Ramos (cell line): ENCODE results near the gene MS4A10.

Source experiments
- in situ Hi-C: fragments of 300-500 bp; cut with MboI; formaldehyde crosslinking; loops from one replicate; pipeline ENCODE4 v1.14.3; 2022; ENCODE audit warnings: low sequenced_read_pairs; ENCODE audit not compliant: unreplicated experiment

The MS4A10 gene

DNA sequence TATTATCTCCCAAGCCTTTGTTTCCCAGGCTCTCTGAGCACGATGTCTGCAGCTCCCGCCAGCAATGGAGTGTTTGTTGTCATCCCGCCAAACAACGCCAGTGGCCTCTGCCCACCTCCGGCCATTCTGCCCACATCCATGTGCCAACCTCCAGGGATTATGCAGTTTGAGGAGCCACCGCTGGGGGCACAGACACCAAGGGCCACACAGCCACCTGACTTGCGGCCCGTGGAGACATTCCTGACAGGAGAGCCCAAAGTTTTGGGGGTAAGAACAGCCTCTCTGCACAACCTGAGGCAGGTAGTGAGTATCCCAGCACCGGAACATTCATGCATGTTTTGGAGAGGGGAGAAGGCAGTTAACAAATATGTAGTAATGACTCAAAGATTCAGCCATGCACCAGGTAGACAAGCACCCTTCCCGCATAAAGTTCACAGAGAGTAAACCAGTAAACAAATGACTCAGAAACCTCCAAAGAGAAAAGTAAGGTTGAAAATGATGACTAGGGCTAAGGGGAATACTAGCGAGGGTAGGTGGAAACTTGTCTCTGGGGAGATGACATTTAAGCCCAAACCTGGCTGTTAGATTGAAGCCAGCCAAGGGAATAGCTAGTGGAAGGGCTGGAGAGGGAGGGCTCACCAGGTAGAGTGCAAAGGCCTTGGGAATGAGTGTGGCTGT is 21.3 kb upstream of the MS4A10 start:
- in situ Hi-C loops: loop anchor here (25.0 kb wide), 1 partner anchor 427 kb away; the partner anchor contains the start of gene MS4A6E

DNA sequence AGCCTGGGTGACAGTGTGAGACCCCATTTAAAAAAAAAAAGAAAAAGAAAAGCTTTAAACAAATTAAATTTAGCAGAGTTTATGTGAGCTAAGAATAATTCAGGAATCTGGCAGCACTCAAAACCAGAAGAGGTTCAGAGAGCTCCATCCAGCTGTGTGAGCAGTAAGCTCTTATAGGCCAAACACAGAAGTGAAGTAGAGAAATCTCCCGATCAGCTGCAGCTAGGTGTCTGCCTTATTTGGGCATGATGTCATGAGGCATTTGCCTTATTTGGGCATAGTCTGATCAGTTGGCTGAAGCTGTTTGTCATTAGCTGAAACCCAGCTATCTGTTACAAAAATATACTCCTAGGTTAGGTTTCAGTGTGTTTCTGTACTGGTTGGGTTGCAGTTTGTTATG is 20.3 kb upstream of the MS4A10 start:
- in situ Hi-C loops: loop anchor here (25.0 kb wide), 1 partner anchor 428 kb away; the partner anchor contains the start of gene MS4A6E

GRCh38 chr11:60765355-60765754 is 19.8 kb upstream of the MS4A10 start:
- in situ Hi-C loops: loop anchor here (25.0 kb wide), 1 partner anchor 428 kb away; the partner anchor contains the start of gene MS4A6E

- in situ Hi-C loops: loop anchor here (25.0 kb wide), 1 partner anchor 429 kb away; the partner anchor contains the start of gene MS4A6E
These were observed 18.6 kb upstream of the MS4A10 start for GRCh38 chr11:60766547-60766946.

DNA sequence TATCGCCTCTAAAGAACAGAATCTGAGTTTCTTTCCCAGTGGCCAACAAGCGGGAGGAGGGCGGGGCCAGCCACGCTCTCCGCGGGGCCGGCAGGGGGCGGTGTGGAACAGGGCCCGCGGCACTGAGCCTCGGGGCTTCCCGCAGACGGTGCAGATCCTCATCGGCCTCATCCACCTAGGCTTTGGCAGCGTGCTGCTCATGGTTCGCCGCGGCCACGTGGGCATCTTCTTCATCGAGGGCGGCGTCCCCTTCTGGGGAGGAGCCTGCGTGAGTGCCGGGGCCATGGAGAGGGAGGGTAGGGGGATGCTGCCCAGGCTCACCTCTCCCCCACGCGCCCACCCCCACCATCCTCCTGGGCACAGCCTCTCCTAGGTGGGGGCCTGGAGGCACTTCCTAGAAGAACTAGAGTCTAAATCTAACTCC is 17.7 kb upstream of the MS4A10 start:
- in situ Hi-C loops: loop anchor here (25.0 kb wide), 1 partner anchor 430 kb away; the partner anchor contains the start of gene MS4A6E

DNA sequence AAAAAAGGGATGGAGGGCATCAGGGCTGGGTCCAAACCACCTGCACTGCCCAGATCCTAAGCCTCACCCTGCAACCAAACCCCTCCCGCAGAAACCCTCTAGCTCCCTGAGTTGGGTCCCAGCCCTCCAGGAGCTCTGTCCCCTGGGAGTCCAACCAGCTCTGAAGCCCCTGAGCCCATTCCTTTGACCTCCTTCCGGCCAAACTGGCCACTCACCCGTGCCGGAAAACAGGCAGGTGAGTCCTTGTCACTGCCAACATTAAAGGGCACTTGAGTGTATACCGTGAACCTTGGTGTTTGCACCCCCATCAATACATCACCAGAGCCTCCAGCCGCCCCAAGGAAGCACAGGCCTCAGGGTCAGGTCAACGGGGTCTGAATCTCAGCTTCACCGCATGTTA is 16.9 kb upstream of the MS4A10 start:
- in situ Hi-C loops: loop anchor here (25.0 kb wide), 1 partner anchor 431 kb away; the partner anchor contains the start of gene MS4A6E

DNA sequence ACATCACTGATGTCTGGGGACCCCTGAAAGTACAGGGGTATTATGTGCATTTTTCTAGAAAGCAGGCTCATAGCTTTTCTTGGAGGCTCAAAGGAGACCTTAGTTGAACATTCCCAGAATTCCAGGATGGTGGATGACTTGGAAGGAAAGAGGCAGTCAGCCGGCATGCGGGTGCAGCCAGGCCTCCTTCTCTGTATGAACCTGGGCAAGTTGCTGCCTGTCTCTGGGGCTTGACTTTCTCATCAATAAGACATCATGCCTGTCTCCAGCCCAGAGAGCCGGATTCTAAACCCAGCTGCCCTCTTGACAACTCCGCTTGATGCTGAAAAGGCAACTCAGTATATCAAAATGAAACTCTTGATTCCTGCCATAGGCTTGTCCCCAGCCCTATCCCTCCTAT is 15.9 kb upstream of the MS4A10 start:
- in situ Hi-C loops: loop anchor here (25.0 kb wide), 1 partner anchor 432 kb away; the partner anchor contains the start of gene MS4A6E

GRCh38 chr11:60769811-60770210 is 15.3 kb upstream of the MS4A10 start:
- in situ Hi-C loops: loop anchor here (25.0 kb wide), 1 partner anchor 433 kb away; the partner anchor contains the start of gene MS4A6E

GRCh38 chr11:60771146-60771545 is 14.0 kb upstream of the MS4A10 start:
- in situ Hi-C loops: loop anchor here (25.0 kb wide), 1 partner anchor 434 kb away; the partner anchor contains the start of gene MS4A6E

DNA sequence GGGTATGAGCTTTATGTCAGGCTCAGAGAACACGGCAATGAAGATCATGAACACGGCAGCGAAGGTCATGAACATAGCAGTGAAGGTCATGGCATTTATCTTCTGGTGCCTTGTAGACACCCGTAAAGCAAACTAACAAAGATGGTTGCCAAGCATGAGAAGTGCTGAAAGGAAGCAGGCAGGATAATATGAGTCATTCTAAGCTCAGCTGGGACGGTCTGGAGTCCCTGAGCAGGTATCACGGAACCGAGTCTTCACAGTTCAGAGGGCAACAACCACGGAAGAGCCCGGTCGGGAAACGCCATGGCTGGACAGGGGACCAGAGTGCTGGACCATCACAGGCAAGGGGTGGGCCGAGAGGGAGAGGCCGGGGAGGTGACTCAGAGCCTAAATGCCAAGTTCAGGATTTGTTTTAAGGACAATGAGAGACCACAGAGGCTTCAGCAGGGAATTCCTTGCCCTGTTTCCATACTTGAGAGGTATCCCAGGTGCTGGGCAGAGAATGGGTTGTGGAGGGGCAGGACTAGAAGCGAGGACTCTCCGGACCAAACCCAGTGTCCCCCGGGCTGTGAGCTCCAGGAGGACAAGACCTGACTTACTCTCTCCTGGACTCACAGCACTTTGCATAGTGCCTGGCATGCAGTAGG is 13.1 kb upstream of the MS4A10 start:
- in situ Hi-C loops: loop anchor here (25.0 kb wide), 1 partner anchor 435 kb away; the partner anchor contains the start of gene MS4A6E

DNA sequence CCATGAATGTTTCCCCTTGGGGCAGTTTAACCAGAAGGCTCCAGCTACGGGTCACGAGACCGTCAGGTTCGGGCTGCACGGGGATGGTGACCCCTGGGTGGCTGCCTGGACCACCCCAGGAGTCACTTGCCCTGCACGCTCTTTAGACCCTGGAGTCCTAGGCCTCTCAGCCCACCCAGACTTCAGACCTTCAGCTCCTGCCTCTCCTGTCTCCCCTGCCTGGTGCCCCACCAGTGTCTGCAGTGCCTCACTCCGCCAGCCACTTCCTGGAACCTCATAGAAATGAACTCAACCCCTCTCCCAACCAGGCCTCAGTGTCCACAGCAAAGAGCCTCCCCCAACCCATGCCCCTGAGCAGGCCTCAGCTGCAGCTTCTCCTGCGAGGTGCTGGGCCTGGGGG is 12.5 kb upstream of the MS4A10 start:
- in situ Hi-C loops: loop anchor here (25.0 kb wide), 1 partner anchor 435 kb away; the partner anchor contains the start of gene MS4A6E

DNA sequence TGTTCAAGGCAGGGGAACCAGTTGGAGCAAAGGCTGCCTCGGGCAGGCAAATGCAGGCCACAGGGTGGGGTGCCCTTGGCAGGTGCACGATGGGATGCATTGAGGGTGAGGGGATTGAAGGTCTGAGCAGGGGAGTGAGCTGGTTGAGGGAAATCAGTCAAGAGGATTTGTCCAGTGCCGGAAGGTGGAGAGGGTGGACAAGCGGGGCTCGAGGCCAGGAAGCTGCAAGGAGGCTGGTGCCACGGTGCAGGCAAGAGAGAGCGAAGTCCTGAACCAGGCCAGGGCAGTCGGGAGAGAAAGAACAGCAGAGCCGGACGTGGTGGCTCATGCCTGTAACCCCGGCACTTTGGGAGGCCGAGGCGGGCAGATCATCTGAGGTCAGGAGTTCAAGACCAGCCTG is 10.4 kb upstream of the MS4A10 start:
- in situ Hi-C loops: loop anchor here (25.0 kb wide), 1 partner anchor 437 kb away; the partner anchor contains the start of gene MS4A6E

- in situ Hi-C loops: no loop called here
These were observed 9.6 kb upstream of the MS4A10 start for GRCh38 chr11:60775420-60775961.

DNA sequence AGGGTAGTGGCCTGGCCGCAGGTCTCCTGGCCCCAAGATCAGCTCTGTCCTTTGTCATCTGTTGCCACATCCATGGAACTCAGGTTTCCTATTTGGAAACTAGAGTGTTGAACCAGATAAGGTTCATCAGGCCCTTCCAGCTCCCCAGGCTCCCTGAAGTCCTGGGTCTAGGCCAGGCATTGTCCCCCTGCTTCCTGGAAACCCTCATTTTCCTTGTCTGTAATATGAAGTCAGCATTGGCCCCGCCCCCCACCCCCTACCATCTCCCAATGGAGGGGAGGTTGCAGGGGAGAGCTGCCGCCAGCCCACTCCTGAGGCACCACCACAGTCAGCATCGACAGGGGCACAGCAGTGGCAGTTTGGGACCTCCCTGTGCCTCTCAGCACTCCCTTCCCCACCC is 9.0 kb upstream of the MS4A10 start:
- in situ Hi-C loops: no loop called here

- in situ Hi-C loops: no loop called here
These were observed 8.0 kb upstream of the MS4A10 start for GRCh38 chr11:60777106-60777505.

DNA sequence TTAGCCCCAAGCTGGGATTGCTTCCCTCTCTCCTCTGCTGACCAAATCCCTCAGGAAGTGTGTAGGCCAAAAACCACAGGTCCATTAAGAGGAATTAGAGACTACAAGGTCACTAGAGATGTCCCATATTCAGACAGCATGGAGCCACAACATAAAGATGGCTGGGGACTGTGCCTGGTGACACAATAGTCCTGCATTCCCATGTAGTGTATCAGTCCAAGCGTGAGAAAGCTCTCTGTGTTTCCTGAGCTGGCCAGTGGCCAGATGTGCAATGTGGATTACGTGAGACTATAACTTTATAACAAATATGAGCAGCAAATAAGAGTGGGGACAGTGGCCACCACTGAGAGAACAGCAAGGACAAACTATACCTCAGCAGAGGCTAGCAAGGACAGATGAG is 7.6 kb upstream of the MS4A10 start:
- in situ Hi-C loops: no loop called here

DNA sequence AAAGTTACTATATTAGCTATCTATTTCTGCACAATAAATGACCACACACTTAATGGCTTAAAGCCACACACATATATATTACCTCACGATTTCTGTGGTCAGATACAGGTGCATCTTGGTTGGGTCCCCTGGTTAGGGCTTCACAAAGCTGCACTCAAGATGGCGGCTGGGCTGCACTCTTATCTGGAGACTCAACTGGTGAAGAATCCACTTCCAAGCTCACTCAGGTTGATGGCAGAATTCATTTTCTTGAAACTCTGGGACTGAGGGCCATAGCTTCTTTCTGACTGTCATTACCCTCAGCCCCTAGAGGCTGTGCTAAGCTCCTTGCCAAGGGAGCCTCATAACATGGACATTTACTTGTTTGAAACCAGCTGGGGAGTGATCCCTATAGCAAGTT is 5.1 kb upstream of the MS4A10 start:
- in situ Hi-C loops: no loop called here

DNA sequence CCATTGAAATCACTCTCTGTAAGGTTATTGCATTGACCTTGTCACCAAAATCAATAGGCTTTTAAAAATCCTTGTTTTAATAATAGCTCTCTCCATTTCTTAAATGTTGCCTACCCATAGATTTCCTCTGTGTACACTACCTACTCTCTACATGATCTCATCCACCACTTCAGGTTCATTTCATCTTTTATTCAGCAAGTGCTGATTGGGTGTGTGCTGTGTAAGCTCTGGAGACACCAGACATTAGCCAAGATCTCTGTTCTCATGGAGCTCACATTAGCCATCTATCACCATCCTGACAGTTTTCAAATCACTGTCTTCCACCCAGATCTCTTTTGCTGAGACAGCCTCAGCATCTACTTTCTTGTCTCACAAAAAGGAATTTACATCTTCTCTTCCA is 4.4 kb upstream of the MS4A10 start:
- in situ Hi-C loops: no loop called here

GRCh38 chr11:60781286-60781980 is 3.7 kb upstream of the MS4A10 start:
- in situ Hi-C loops: no loop called here

DNA sequence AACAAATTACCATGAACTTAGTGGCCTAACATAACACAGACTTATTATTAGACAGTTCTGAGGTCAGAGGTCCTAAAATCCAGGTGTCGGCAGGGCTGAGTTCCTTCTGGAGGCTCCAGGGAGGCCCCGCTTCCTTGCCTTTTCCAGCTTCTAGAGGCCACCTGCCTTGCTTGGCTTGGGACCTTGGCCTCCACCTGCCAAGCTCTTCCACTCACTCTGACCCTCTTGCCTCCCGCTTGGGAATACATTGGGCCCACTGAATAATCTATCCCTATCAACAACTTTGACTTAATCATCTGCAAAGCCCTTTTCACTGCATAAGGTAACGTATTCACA is 3.2 kb upstream of the MS4A10 start:
- in situ Hi-C loops: no loop called here
